HPDE6-E6E7 (cell line): Measurements from ENCODE around the gene TRIM7.
A peak's percentile ranks its signal among the peaks of the same experiment; 100 is the strongest.
"Not testable (repeated sequence)": the region's sequence is repeated elsewhere in the genome, so short reads cannot be mapped to it uniquely, and the experiment has no call there.

Experiments
- DNase-seq: peaks from one replicate; pipeline ENCODE4 v3.0.0; 2011; ENCODE audit warnings: missing footprints; ENCODE audit errors: extremely low spot score

Gene TRIM7

GRCh38 chr5:181173027-181173419 lies 32.0 kb downstream of the TRIM7 start:
- no peak for DNase-seq

GRCh38 chr5:181171782-181172181 lies 33.2 kb downstream of the TRIM7 start:
- DNase-seq = no peak

- DNase-seq = no peak
These were observed 34.0 kb downstream of the TRIM7 start for GRCh38 chr5:181170996-181171395.

GRCh38 chr5:181170237-181170825 lies 34.7 kb downstream of the TRIM7 start:
- DNase-seq = no peak

- DNase-seq = not testable (repeated sequence)
These were observed 35.3 kb downstream of the TRIM7 start for GRCh38 chr5:181169459-181170236.

GRCh38 chr5:181168595-181169118 lies 36.3 kb downstream of the TRIM7 start:
- DNase-seq = no peak

GRCh38 chr5:181167814-181168488 lies 37.0 kb downstream of the TRIM7 start:
- no peak for DNase-seq

- DNase-seq = no peak
These were observed 37.9 kb downstream of the TRIM7 start for GRCh38 chr5:181166812-181167733.

- no peak for DNase-seq
These were observed 40.7 kb downstream of the TRIM7 start for GRCh38 chr5:181164076-181164952.

GRCh38 chr5:181163487-181164075 lies 41.4 kb downstream of the TRIM7 start:
- DNase-seq = no peak

GRCh38 chr5:181161534-181162175 lies 43.3 kb downstream of the TRIM7 start:
- DNase-seq = no peak

GRCh38 chr5:181160755-181161533 lies 44.1 kb downstream of the TRIM7 start:
- DNase-seq = peak; percentile 73

GRCh38 chr5:181160152-181160754 lies 44.7 kb downstream of the TRIM7 start:
- no peak for DNase-seq

- DNase-seq = peak; percentile 83
These were observed 45.5 kb downstream of the TRIM7 start for GRCh38 chr5:181159286-181160151.

GRCh38 chr5:181158869-181159268 lies 46.1 kb downstream of the TRIM7 start:
- no peak for DNase-seq

GRCh38 chr5:181156758-181157157 lies 48.2 kb downstream of the TRIM7 start:
- DNase-seq = no peak

- no peak for DNase-seq
These were observed 51.2 kb downstream of the TRIM7 start for GRCh38 chr5:181153814-181154213.
